ENCODE measurements around the gene PRSS56. TPM values are rescaled to one million over a fixed set of nuclear protein-coding genes. Genes with fewer than 3 reads are reported as not detected.

PRSS56 gene
- polyA plus RNA-seq, 3 donors, result not detected

DNA sequence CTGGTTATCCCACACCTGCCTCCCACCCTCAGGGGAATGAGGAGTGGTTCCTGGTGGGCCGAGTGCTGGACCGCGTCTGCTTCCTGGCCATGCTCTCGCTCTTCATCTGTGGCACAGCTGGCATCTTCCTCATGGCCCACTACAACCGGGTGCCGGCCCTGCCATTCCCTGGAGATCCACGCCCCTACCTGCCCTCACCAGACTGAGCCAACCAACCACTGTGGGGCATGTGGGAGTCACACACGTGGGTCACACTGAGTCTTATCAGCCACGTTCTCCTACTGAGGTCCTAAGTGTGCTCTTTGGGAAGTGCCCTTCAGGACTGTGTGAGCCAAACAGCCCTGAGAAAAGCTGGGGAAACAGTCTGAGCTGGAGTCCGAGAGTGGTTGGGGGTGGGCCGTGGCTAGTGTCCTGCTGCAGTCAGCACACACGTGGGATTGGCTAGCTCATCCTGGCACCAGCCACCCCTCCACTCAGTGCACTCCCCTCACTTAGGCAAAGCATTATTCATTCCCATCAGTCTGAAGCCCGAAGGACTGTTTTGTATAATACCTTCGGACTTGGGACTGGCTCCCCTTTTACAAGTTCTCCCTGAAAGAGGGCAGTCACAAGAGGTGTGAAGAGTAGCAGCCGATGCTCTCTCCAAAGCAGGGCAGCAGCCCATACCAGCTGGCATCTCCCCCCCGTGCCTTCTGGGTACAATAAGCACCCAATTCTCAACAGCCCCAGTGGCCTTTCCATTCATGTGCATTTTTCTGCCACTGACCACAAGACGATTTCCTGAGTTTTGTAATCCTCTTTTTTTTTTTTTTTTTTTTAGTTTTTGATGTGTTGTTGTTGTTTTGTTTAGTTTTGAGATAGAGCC is 25.6 kb downstream of the PRSS56 start:
- no peak overlapping the region for H3K27ac ChIP-seq (ENCODE audit: low read depth in 1 of 2, low read length in 2 of 2)
- no peak overlapping the region for H2AFZ ChIP-seq (ENCODE audit: insufficient read depth, low read depth, low read length, poor library complexity, severe bottlenecking)
- H3K9me3 ChIP-seq (replicated peaks in 1 of 2; ENCODE audit: control insufficient read depth in 1 of 2, insufficient read depth in 1 of 2, low read length in 2 of 2), result no peaks in the 10 kb centered on the region
- H3K36me3 ChIP-seq (replicated peaks in 1 of 2; ENCODE audit: control insufficient read depth in 1 of 2, insufficient read depth in 2 of 2, low read length in 2 of 2), result peaks cover 0 to 12% of the 10 kb centered on the region in 2 donors
- DNase-seq, result no peak
- H3K4me1 Mint-ChIP-seq, result peaks cover 47% of the 10 kb centered on the region
- WGBS (ENCODE audit: insufficient coverage), result 93% methylated on average over 11 of the region's 17 CpGs
- intact Hi-C loops (cut with micrococcal nuclease), result no loop called here
- TF ChIP-seq, protein P1, sequence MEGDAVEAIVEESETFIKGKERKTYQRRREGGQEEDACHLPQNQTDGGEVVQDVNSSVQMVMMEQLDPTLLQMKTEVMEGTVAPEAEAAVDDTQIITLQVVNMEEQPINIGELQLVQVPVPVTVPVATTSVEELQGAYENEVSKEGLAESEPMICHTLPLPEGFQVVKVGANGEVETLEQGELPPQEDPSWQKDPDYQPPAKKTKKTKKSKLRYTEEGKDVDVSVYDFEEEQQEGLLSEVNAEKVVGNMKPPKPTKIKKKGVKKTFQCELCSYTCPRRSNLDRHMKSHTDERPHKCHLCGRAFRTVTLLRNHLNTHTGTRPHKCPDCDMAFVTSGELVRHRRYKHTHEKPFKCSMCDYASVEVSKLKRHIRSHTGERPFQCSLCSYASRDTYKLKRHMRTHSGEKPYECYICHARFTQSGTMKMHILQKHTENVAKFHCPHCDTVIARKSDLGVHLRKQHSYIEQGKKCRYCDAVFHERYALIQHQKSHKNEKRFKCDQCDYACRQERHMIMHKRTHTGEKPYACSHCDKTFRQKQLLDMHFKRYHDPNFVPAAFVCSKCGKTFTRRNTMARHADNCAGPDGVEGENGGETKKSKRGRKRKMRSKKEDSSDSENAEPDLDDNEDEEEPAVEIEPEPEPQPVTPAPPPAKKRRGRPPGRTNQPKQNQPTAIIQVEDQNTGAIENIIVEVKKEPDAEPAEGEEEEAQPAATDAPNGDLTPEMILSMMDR (IDR thresholded peaks at IDR 0.05), result no peak
- H3K4me3 Mint-ChIP-seq, result peak overlapping the region in 1 of 2 donors; percentile 39
- no peaks in the 10 kb centered on the region for H3K9me3 Mint-ChIP-seq
- H3K4me2 ChIP-seq (replicated peaks; ENCODE audit: extremely low read depth, low read length, poor library complexity, severe bottlenecking), result peak overlapping the region; percentile 15
- H3K36me3 Mint-ChIP-seq, result peaks cover 11 to 35% of the 10 kb centered on the region in 2 donors
- peak overlapping the region in 1 of 3 experiments; percentile 25 for H3K4me3 ChIP-seq (replicated peaks in 1 of 3; ENCODE audit: low read depth in 2 of 3, low read length in 3 of 3)
- H3K27me3 Mint-ChIP-seq (ENCODE audit: low read depth in 3 of 3), result peaks cover 0 to 5% (median 5%) of the 10 kb centered on the region in 3 donors
- peaks cover 27% of the 10 kb centered on the region for H4K20me1 ChIP-seq (ENCODE audit: insufficient read depth, low read length)
- peak overlapping the region; percentile 36 for H3K9ac ChIP-seq (ENCODE audit: insufficient read depth, low read length, poor library complexity, severe bottlenecking)
- peaks cover 42% of the 10 kb centered on the region for H3K79me2 ChIP-seq (ENCODE audit: insufficient read depth, low read length)
- H3K27ac Mint-ChIP-seq, result no peak overlapping the region
- H3K4me1 ChIP-seq (ENCODE audit: control insufficient read depth in 1 of 2, insufficient read depth in 2 of 2, low read length in 2 of 2), result peaks cover 33 to 48% of the 10 kb centered on the region in 2 donors
- no peaks in the 10 kb centered on the region for H3K27me3 ChIP-seq (ENCODE audit: control insufficient read depth in 2 of 2, insufficient read depth in 2 of 2, low read length in 2 of 2)

DNA sequence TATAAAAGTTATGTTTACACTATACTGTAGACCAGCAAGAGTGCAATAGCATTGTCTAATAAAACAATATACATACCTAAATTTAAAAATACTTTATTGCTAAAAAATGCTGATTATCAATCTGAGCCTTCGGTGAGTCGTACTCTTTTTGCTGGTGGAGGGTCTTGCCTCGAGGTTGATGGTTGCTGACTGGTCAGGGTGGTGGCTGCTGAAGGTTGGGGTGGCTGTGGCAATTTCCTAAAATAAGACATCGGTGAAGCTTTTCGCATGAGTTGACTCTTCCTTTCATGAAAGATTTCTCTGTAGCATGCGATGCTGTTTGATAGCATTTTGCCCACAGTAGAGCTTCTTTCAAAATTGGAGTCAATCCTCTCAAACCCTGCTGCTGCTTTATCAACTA is 27.8 kb downstream of the PRSS56 start:
- WGBS (ENCODE audit: insufficient coverage), result 100% methylated on average over 2 of the region's 6 CpGs
- Histone ChIP-seq H2AFZ (ENCODE audit: insufficient read depth, low read depth, low read length, poor library complexity, severe bottlenecking) (no peak overlapping the region), H3K9me3 (replicated peaks in 1 of 2; ENCODE audit: control insufficient read depth in 1 of 2, insufficient read depth in 1 of 2, low read length in 2 of 2) (no peaks in the 10 kb centered on the region), H3K79me2 (ENCODE audit: insufficient read depth, low read length) (peaks cover 63% of the 10 kb centered on the region), H3K9ac (ENCODE audit: insufficient read depth, low read length, poor library complexity, severe bottlenecking) (no peak overlapping the region), H3K4me2 (replicated peaks; ENCODE audit: extremely low read depth, low read length, poor library complexity, severe bottlenecking) (no peak overlapping the region), H3K4me3 (replicated peaks in 1 of 3; ENCODE audit: low read depth in 2 of 3, low read length in 3 of 3) (no peak overlapping the region), H3K4me1 (ENCODE audit: control insufficient read depth in 1 of 2, insufficient read depth in 2 of 2, low read length in 2 of 2) (peaks cover 32 to 50% of the 10 kb centered on the region in 2 donors), H4K20me1 (ENCODE audit: insufficient read depth, low read length) (peaks cover 47% of the 10 kb centered on the region), H3K36me3 (replicated peaks in 1 of 2; ENCODE audit: control insufficient read depth in 1 of 2, insufficient read depth in 2 of 2, low read length in 2 of 2) (peaks cover 0 to 19% of the 10 kb centered on the region in 2 donors), H3K27ac (ENCODE audit: low read depth in 1 of 2, low read length in 2 of 2) (no peak overlapping the region), H3K27me3 (ENCODE audit: control insufficient read depth in 2 of 2, insufficient read depth in 2 of 2, low read length in 2 of 2) (no peaks in the 10 kb centered on the region)
- peaks cover 18 to 44% of the 10 kb centered on the region in 2 donors for H3K36me3 Mint-ChIP-seq
- no peak overlapping the region for H3K27ac Mint-ChIP-seq
- no peaks in the 10 kb centered on the region for H3K9me3 Mint-ChIP-seq
- peaks cover 53% of the 10 kb centered on the region for H3K4me1 Mint-ChIP-seq
- TF ChIP-seq, protein P1 (IDR thresholded peaks at IDR 0.05), result no peak
- intact Hi-C loops (cut with micrococcal nuclease), result no loop called here
- peaks cover 0 to 3% (median 0%) of the 10 kb centered on the region in 3 donors for H3K27me3 Mint-ChIP-seq (ENCODE audit: low read depth in 3 of 3)
- H3K4me3 Mint-ChIP-seq, result no peak overlapping the region
- DNase-seq, result no peak

Measured in CD14-positive monocyte (primary cell).